Astrocyte of the spinal cord (primary cell): ENCODE results near the gene CA7.
A peak's percentile ranks its signal among the peaks of the same experiment; 100 is the strongest.

Source experiments
- DNase-seq: peaks from one replicate; pipeline ENCODE4 v3.0.0; 2011; ENCODE audit warnings: low read depth, low spot score
- H3K4me3 ChIP-seq: 2 replicates; pipeline ENCODE4 v1.5.1; 2011; ENCODE audit warnings: low read depth, mild to moderate bottlenecking, low read length, moderate library complexity
- CTCF ChIP-seq: IDR thresholded peaks from 2 replicates; pipeline ENCODE4 v1.5.1; 2012; ENCODE audit warnings: low read depth, mild to moderate bottlenecking, low read length, inconsistent platforms
- in situ Hi-C: cut with HindIII; loops from 2 replicates; pipeline ENCODE4 v1.10.0; 2017; ENCODE audit warnings: low sequenced_read_pairs

The CA7 gene

GRCh38 chr16:66871840-66872239 is 27.6 kb downstream of the CA7 start:
- no peak overlapping the region for H3K4me3 ChIP-seq
- TF ChIP-seq CTCF = no peak
- in situ Hi-C loops = no loop called here
- no peak for DNase-seq

GRCh38 chr16:66872559-66872942 is 28.3 kb downstream of the CA7 start:
- H3K4me3 ChIP-seq = peak overlapping the region; percentile 32
- no peak for DNase-seq
- in situ Hi-C loops = no loop called here

GRCh38 chr16:66872943-66873684 is 28.9 kb downstream of the CA7 start:
- in situ Hi-C loops = no loop called here
- peak overlapping the region; percentile 32 for H3K4me3 ChIP-seq
- DNase-seq = peak; percentile 100
- peak; percentile 93 for TF ChIP-seq CTCF

More at GRCh38 chr16:66872559-66872942, 28.3 kb downstream of the CA7 start:
- no peak for TF ChIP-seq CTCF

GRCh38 chr16:66873685-66874055 is 29.5 kb downstream of the CA7 start:
- no peak for DNase-seq
- no peak overlapping the region for H3K4me3 ChIP-seq
- TF ChIP-seq CTCF = no peak
- in situ Hi-C loops = no loop called here

GRCh38 chr16:66874079-66874775 is 30.0 kb downstream of the CA7 start:
- in situ Hi-C loops = no loop called here
- H3K4me3 ChIP-seq = no peak overlapping the region
- no peak for TF ChIP-seq CTCF
- peak; percentile 67 for DNase-seq

GRCh38 chr16:66878067-66878466 is 33.9 kb downstream of the CA7 start:
- peak; percentile 39 for DNase-seq
- no peak for TF ChIP-seq CTCF
- in situ Hi-C loops = no loop called here
- no peak overlapping the region for H3K4me3 ChIP-seq
